NCI-H2029 (cell line): ENCODE measurements around the gene NAGK.
"Not testable (repeated sequence)": the region's sequence is repeated elsewhere in the genome, so short reads cannot be mapped to it uniquely, and the experiment has no call there.

ENCODE experiments used
- DNase-seq: peaks from one replicate; lab custom pipeline; 2025; lab: John Stamatoyannopoulos, UW

NAGK gene

GRCh38 chr2:71068218-71069035 lies at the start of gene NAGK:
Gene NAGK (plus strand): TSS chr2:71068648. CDS start chr2:71068684, 36 bp downstream.
- DNase-seq: peak; percentile 89

DNA sequence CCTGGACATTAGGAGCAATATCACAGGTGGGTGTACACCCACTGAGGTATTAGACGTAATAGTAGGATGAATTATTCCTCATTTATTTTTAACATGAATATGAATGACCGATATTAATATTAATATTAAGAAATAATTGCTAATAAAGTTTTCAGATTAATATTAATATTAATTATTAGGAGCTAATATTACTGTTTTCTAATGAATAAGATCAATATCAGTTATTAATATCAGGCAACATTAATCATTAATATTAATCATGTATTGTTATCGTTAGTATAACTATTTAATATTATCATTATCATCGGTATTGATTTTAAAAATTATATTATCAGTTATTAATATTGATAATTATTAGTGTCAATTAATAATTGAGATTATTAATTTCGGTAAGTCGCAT lies 48.5 kb upstream of the NAGK start:
- not testable (repeated sequence) for DNase-seq

GRCh38 chr2:71021394-71021793 lies 47.1 kb upstream of the NAGK start:
- DNase-seq: not testable (repeated sequence)

- not testable (repeated sequence) for DNase-seq
These were observed 44.8 kb upstream of the NAGK start for GRCh38 chr2:71023553-71024243.

DNA sequence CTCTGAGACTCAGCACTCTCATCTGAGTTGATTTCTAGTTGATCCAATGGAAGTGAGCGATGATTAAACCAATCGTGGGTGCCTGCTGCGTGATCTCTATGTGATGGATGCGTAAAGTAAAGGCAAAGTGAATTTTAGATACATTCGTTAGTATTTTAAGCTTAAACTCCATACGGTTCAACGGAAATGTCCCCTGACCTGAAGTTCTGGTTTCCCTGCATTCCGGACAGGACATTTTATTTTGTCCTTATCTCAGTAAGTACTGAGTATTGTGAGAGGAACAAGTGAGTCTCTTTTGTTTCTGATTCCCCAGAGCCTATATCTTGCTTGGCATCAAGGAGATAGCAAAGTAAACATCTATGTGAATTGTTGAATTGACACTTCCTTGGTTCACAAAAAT lies 32.2 kb upstream of the NAGK start:
- not testable (repeated sequence) for DNase-seq

DNA sequence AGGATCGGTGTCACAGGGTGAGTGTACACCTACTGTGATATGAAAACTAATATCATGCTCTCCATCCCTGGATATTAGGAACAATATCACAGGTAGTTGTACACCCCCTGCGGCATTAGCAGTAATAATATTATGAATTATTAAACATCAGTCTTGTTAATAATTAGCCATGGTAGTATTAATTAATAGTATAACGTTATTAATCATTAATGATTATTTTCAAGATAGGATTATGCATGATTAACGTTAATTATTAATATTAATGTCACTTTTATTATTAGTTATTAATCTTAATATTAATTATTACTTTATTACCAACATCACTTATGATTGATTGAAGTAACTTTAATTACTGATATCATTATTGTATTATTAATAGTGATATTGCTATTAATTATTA lies 26.2 kb upstream of the NAGK start:
- no peak for DNase-seq

DNA sequence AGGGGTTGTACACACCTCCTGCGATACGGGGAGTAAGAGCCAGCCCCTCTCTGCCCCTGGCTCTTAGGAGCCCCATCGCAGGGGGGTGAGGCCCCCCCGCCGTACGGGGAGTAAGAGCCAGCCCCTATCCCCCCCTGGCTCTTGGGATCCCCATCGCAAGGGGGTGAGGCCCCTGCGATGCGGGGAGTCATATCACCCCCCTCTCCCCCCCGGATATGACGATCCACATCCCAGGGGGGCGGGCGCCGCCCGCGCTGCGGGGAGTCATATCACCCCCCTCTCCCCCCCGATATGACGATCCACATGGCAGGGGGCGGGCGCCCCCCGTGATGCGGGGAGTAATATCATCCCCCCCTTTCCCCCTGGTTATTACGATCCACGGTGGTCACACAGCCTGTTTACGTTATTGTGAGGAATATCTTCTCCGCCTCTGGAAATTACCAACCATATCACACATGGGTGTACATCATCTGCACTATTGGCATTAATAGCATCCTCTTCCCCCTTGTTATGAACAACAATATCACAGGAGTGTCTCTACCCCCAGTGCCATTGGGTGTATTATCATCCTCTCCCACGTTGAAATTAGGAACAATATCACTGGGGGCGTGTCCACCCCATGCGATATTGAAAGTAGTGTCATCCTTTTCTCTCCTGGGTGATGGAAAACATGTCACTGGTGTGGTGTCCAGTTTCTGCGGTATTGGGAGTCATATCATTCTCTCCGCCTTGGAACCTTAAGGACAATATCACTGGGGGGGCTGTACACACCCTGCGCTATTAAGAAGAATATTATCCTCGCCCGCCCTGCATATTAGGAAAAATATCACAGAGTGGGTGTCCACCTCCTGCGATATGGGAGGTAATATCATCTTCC lies 24.7 kb upstream of the NAGK start:
- DNase-seq: no peak

DNA sequence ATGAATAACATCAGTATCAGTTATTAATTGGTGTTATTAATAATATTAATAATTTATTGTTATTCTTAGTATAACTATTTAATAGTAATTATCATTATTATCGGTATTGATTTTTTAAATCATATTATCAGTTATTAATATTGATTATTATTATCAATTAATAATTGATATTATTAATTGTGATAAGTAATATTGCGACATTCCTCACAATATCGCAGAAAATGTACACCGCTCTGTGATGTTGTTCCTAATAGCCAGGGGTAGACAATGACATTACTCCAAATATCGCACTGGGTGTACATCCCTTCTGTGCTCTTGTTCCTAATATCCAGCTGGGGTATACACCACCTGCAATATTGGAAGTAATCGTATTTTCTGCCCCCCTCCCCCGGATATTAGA lies 23.3 kb upstream of the NAGK start:
- DNase-seq: no peak

GRCh38 chr2:71045865-71046548 lies 22.4 kb upstream of the NAGK start:
- no peak for DNase-seq

- no peak for DNase-seq
These were observed 20.4 kb upstream of the NAGK start for GRCh38 chr2:71048096-71048495.

DNA sequence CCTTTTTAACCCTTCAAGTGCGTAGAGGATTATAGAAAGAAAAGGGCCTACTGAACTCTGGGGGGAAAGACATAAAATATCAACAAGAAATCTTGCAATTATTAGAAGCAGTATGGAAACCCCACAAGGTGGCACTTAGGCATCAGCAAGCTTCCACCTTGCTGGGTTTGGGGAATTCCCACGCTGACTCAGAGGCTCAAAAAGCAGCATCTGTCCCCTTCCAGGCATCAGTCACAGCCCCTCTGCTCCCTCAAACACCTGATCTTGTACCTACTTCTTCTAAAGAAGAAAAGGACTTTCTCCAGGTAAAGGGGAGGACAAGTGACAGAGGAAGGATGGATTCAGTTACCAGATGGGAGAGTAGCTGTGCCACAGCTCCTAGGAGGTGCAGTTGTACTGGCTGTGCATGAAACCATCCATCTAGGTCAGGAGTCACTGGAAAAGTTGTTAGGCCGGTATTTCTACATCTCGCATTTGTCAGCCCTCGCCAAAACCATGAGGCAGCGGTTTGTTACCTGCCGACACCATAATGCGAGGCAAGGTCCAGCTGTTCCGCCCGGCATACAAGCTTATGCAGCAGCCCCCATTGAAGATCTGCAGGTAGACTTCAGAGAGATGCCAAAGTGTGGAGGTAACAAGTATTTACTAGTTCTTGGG lies 18.6 kb upstream of the NAGK start:
- DNase-seq: not testable (repeated sequence)

DNA sequence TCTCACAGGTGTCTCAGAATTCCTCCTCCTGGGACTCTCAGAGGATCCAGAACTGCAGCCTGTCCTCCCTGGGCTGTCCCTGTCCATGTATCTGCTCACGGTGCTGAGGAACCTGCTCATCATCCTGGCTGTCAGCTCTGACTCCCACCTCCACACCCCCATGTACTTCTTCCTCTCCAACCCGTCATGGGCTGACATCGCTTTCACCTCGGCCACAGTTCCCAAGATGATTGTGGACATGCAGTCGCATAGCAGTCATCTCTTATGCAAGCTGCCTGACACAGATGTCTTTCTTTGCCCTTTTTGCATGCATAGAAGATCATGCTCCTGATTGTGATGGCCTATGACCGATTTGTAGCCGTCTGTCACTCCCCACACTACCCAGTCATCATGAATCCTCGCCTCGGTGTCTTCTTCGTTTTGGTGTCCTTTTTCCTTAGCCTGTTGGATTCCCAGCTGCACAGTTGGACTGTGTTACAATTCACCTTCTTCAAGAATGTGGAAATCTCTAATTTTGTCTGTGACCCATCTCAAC lies 13.2 kb upstream of the NAGK start:
- not testable (repeated sequence) for DNase-seq

- no peak for DNase-seq
These were observed 8.2 kb upstream of the NAGK start for GRCh38 chr2:71060211-71060610.

DNA sequence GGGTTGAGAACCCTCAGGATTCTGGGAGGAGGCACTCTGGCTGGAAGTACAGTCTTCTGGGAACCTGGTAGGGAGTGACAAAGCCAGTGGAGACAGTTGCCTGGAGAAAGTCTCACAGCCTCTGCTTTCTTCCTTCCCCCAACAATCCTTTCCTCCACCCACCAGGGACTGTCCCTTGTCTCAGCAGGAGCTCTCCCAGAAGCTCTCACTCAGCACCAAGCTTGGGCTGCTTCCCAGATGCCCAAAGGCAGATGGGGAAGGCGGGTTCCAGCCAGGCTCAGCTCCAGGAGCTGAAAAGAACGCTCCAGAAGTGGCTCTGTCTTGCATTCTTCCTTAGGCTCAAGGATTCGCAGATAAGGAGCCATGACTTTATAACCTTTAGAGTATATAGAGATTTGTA lies 7.6 kb upstream of the NAGK start:
- DNase-seq: no peak

- DNase-seq: no peak
These were observed 5.2 kb upstream of the NAGK start for GRCh38 chr2:71063216-71063615.

DNA sequence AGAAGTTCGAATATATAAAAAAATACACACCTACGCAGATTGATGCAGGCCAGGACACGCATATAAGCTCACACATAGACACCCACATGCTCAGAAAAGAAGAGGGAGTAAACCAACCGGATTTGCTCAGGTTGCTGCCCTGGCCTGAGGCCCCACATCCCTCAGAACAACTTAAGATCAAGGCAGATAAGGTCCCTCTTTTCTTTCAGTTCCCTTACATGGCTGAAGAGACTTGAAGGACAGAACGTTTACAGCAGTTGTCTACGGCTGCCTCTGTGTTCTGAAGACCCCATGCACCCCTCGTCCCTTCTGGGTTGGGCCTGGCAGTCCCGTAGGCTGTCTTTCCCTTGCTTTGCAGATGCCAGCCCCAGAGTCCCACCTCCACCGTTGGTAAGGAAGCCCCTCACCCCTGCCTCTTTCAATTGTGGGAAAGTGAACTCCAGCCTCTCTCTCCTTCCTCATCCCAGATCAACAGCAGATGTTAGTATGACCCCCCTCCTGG lies 4.3 kb upstream of the NAGK start:
- DNase-seq: no peak

DNA sequence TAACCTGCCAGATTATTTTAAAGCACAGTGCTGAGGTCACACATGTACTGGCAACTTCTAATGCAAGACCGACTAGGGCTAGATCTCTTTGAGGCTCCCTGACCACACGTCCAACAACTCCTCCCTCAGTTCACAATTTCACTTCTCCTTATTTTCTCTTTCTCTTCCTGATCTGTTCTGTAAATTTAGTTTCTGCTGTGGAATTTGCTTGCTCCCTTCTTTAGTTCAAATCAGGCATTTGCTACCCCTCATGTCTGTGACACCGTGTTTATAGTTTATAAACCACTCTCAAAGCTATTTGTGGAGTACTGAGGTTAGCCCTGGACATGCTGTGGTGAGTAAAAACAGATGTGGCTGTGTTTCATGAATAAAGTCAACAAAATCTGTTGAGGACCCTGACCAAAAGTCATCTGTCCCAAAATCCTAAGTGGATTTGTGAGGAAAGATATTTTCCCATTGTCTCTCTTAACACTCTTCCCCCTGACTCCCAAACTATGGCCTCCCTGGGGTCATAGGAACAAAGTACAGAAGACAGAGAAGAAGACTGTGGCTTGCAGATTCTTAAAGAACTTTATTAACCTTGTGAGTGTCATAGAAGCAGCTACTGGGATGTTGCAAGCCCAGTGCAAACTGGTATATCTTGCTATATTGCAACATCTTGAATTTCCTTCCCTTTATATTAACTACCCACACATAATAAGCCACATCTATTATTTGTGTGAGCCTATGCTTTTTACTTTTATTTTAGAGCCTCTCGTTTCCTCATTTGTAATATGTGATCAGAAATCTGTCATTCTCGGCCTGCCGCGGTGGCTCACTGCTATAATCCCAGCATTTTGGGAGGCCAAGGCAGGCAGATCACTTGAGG lies 3.5 kb upstream of the NAGK start:
- DNase-seq: no peak

GRCh38 chr2:71066856-71067255 lies 1.6 kb upstream of the NAGK start:
- DNase-seq: no peak

DNA sequence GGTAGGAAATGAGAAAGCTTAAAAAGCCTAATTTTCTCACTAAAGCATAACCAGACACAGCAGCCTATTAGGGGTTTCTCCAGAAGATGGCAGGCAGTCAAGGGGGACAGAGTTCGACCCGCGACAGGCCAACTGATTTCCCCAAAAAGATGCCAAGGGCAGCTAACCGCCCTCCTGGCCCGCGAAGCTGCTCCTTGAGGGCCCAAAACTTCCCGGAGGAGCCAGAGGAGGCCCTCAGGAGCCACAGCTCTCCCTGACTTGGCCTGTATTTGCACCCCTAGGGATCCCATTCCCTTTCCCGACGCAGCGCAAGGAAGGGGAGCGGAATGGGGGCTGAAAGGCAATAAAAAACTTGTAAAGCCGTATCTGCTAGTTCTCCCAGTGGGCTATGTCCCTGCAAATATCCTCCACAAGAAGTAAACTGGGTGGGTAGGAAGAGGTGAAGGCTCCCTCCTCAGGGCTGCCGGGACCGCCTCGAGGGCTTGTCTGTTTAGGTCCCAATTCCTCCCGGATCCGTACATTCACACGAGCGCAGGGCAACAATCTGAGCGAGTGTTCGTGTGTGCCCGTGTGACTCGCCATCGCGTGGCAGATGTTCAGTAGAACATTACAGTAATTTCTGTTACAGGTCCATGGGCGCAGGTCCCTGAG lies 756 bp upstream of the NAGK start:
- no peak for DNase-seq
